ENCODE measurements around the gene TPRG1.

Gene TPRG1

DNA sequence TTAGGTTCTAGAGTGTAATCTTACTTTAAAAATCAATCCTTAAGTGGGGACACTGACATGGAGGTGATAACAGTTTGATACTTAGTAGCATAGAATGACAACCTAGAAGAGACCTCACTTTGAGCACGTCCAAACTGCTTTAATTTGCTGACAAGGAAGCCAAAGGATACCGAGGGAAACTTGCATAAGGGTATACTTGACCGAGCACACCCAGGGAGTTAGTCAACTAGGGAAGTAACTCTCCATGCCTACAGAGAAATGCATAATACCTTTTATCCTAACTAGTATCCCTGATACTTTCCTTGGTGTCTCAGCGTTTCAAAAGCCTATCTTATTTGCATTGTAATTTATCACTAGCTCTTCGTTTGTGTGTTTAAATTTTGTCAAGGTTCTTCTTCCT is 5.5 kb upstream of the TPRG1 start:
- DNase-seq: no peak

DNA sequence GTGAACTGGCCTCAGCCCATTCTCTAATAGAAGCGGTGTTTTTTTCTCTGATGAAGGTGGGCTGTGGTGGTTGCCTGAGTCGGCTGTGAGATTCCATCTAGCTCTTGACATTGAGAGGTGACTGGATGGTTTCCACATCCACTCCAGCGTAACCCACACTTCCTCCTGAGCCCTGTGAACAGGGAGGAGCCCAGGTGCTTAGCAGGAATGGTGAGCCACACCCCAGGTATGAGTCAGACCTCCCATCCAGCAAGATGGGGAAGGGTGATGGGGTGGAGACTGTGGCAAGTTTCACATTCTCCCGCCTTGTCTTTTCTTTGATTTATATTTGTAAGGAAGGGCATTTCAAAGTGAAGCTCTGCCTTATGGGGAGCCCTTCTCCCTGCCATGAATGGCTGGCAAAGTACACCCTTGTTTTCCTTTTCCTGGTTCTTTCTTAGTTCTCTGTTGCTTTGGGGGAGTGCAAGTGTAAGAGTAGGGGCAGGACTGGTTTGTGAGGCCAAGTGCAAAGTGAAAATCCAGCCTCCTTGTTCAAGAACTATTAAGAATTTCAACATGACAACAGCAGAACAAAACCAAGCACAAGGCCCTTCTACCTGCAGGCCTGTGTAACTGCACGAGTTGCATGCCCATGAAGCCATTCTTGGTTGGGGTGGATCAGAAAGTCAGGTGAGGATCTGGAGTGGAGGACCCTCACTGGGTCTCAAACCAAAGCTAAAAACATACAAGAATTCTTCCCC is 4.6 kb upstream of the TPRG1 start:
- no peak for DNase-seq

DNA sequence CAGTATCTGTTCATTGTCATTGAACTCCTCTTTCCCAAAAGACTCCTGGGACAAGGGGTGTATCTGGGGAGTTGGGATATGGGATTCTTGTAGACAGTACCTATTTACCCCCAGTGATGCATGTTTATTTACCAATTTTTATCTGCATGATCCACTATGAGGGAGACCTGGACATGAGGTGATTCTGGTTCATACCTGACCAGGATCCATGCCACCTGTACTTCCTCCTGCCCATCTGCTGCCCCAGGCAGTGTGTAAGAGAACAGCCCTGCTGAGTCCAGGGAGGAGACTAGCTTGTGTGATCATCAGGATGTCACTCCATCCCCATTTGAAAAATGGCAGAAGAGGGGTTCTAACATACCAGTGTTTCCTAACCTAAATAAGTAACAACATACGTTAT is 3.1 kb upstream of the TPRG1 start:
- DNase-seq: no peak

DNA sequence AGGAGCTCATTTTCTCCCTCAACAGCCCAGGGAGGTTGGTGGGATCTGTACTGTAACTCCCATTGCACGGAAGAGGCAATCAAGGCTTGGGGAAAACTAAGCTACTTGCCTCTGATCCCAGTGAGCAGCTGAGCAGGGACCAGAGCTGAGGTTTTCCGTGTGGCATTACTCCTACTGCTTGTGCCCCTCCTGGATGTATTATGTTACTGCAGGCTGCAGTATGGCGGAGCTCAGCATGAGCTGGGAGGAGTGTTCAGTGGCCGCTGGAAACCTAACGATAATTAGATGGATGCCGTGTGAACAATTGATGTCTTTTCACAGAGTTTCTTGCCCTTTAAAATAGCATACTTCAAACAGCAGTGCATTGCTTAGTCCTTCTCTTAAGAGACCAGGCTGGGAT is 2.0 kb upstream of the TPRG1 start:
- no peak for DNase-seq

DNA sequence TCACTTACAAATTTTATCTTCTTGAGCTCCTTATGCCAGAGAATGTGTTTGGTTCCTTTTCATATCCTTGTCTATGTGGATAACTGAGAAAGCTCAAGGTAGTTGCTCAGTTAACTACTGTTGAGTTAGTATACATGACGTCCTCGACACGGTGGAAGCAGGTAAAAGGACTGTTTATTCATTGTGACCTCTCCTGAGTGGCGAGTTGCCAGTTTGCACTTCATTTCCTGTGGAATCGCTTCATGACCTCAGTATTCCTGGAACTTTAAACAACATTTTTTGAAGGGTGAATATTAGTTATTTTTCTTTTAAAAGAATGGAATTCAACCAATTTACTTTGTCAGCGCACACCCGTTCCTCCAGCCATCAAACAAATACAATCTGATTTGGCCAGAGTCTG is 1.2 kb upstream of the TPRG1 start:
- DNase-seq: no peak

DNA sequence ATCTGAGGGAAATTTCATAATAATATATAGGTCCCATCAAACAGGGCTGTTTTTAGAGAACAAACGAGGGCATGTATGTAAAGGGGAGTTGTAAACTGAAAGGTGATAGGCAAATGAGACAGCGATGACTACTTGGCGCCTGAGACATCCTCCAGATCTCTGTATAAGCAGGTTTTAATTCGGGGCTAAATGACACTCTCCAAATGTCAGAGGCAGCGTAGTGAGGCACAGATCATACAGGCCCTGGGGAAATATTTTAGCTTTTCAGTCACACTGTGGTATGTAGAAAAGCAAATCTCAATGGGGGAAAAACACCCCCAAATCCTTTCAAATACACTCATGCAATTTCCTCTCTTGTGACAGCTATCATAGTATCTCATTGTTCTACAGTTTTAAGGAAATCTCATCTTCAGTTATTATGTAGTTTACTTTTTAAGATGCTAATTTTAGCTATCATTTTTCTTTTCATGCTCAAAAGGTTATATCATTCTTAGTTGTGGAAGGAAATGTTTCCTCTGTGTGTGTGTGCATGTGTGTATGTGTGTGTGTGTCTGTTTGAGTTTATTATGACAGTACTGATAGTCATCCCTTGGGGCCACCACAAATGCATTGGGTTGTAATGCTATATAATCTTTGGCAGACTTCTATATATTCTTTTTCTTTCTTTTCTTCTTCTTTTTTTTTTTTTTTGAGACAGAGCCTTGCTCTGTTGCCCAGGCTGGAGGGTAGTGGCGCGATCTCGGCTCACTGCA is 1.1 kb downstream of the TPRG1 start:
- no peak for DNase-seq

DNA sequence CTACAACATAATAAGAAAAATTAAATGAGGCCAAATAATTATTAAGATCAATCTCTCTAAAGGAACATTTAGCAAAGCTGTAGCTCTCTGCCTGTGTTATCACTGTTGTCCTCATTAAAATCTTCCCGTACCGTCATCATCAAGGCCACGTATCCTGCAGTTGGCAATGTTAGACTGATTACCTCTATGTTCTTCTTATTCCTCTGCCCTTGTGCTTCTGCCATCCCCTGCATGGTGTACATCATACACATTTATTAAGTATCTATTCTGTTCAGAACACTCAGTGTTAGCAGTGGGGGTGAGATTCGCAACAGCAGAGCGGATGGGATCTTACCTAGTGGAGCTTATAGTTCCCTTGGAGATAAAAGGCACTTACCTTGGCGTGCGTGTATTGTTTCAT is 12.8 kb downstream of the TPRG1 start:
- DNase-seq: no peak

DNA sequence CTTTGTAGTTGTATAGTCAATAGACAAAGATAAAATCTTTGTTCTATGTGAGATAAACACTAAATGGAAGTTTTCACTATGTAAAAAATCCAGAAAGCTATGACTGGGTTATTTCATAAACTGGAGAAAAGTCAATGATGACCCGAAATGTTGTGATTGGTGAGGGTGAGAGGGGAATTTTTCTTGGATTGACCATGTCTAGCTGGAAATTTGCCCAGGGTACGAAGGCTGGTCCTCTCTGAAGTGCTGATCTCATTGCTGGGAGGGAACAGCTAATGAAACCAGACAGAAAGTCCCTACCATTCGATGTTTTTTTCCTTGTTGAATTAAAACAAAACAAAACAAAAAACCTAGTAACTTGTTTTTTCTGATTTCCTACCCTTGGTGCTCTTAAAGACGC is 14.3 kb downstream of the TPRG1 start:
- no peak for DNase-seq

DNA sequence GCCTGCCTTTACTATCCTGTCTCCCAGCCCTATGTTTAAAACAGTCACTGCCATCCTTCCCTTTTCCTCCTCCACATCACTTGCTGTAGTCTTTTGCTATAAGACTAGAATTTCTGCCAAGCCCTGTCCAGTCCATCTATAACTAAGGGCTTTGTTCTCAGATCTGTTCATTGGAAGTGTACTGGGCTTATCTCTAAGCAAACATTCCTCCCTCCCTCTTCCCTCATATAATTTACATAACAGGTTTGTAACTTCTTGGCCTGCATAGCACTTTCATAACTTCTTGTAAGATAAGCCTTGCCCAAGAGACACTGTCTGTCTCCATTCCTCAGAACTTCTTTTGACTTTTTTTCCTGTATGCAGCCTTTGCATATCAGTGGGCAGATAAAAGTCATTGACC is 16.7 kb downstream of the TPRG1 start:
- no peak for DNase-seq

DNA sequence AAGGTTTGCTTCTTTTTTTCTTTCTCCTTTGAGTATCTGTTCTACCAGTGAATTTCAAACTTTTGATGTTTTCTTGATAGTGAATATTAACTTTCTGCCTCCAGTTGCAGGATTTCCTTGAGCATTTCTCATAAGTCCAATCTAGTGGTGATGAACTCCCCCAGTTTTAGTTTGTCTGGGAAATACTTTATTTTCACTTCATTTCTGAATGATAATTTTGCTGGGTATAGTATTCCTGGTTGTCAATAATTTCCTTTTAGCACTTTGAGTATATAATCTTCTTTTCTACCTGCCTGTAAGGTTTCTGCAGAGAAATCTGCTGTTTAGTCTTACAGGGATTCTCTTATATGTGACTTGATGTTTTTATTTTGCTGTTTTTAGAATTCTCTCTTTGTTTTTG is 21.0 kb downstream of the TPRG1 start:
- no peak for DNase-seq

DNA sequence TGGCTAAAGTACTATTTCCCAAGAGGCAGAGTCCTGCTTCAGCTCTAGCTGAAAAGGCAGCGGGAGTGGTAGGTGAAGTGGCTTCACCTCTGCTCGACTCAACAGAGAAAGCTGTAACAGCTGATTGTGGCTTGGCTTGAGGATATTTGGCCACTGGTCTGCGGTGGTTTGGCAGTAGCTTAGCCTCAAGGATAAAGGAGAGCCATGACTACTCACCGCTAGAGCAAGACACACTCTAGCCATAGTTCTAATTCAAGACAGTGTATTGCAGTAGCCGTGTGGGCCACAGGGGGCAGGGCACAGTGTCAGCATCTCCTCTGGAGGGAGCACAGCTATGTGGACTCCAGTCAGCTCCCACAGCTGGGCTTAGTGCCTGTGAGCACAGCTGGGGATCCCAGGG is 23.5 kb downstream of the TPRG1 start:
- no peak for DNase-seq

DNA sequence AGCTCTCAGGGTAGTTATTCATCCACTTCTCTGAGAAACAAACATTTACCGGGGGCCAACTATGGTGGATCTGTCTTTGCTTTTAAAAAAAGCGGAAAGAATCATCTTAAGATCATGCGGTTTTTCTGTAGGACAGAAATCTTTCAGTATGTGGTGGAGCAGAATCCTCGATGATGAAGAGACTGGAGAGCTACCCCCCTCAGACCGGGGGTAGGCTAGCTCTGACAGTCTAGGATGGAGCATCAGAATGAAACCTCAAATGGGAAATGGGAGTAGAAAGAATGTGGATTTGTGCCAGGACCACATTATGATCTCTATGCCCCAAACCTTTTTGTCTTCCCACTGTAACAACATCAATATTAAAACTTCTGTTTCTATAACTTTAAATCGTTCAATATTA is 30.3 kb downstream of the TPRG1 start:
- no peak for DNase-seq

DNA sequence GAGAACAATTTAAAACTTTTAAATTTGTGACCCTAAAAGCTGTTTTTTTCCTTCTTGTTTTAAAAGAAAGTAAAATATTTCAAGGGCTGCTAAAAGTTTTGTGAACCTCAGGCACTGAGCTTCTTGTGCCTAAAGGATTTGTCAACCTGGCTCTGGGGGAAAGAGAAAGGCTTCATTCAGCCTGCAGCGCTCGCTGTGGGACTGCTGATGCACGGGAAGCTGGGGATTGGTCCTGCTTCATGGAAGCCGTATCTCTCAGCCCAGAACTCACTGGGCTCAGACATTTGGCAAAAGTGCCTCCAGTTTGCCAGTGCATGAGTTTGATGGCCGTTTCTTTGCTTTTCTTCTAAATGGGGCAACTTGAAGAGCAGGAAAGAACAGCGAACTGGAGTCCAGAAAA is 30.8 kb downstream of the TPRG1 start:
- DNase-seq: no peak

DNA sequence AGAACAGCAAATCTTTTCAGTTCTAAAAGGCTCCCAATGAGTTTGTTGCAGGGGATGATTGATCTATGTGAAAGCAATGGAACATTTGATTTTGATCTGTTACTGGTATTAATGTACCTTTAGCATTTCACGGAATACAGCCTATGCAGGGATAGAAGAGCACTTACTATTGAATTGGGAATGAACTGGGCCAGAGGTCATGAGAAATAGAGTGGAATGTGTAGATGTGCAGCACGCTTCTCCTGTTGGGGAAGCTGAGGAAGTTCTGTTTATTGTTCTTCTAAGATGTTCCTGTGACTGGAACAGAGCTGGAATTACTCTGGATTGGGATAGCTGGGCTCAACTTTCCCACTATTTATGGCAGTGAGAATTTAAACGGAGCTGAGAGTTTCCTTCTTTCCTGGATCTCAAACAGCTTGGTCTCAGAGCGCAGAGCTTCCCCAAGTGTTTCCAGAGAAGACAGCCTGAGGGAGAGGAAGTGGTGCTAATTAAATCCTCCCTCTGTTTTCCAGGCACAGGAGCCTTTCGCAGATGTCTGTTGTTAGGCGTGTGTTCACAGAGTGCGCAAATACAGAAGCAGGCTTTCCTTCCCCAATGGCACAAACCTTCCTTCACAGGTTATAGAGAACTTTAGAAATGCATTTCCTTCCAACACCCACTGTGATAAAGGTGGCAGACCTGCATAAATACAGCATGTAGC is 32.5 kb downstream of the TPRG1 start:
- DNase-seq: no peak

DNA sequence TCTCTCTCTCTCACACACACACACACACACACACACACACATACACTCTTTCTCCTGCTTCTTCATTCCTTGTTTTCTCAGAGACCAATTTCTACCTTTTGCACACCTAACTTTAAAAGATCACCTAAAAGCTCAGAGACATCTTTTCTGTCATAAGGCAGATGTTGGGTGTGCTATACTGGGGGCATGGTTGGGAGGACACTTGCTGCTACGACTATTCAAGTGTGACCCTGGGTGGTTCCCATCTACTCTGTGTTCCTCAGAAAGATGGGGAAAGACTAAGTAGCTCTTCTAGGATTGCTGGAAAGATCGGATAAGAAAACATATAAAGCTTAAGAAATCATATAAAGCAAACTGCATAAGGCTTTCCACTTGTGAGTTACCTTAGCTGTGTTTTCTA is 33.2 kb downstream of the TPRG1 start:
- DNase-seq: no peak

DNA sequence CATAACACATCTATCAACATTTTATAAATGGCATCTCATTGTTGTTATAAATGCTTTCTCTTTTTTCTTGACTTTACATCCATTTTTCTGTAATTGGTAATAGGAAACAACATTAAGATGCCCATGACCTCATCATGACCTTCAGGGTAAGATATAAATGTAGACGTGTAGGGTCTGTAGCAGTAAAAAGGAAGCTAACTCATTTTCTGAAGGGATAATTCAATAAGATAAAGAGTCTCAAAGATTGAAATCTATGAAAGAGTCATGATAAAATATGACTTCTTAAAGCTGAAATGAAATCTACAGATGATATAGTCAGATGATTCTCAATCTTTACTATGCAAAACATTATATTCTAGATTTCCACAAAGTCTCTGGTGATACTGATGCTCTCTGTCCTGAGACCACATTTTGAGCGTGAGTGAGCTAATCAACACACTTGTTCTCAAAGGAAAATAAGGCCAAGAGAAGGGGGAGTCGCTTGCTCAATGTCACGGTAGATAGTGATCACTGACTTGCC is 38.5 kb downstream of the TPRG1 start:
- DNase-seq: no peak

DNA sequence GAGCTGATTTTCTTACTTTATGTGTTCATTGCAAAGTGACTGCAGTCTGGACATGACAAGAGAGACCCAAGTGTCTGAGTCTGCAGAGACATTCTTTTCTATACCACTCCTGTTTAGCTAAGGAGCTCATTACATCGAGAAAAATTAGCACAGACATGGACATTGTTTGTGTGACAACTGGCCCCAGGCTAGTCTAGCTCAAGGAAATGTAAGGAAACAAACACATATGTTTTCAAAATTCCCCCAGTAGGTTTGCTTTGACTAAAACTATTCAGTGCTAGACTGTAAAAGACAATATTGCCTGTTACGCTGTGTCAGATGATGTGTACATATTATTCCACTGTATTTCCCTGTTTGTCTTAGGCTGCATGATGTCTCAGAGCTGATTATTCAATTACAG is 40.9 kb downstream of the TPRG1 start:
- DNase-seq: no peak

DNA sequence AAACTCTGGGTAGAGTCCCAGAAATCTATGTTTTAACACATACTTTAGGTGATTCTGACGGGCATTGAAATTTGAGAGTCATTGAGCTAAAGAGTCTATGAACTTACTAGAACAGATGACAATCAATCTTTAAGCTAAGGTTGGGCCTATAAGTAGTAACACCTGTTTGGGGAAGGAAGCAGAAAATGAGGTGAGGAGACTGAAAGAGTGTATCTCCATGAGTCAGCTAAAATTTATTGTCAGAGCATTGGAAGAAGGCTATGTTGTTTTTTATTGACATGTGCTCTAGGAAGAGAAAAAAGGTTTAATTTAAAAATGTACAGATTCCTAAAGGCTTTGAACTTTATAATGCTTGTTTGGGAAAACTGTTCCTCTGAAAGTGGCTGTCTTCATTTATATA is 42.9 kb downstream of the TPRG1 start:
- DNase-seq: no peak

DNA sequence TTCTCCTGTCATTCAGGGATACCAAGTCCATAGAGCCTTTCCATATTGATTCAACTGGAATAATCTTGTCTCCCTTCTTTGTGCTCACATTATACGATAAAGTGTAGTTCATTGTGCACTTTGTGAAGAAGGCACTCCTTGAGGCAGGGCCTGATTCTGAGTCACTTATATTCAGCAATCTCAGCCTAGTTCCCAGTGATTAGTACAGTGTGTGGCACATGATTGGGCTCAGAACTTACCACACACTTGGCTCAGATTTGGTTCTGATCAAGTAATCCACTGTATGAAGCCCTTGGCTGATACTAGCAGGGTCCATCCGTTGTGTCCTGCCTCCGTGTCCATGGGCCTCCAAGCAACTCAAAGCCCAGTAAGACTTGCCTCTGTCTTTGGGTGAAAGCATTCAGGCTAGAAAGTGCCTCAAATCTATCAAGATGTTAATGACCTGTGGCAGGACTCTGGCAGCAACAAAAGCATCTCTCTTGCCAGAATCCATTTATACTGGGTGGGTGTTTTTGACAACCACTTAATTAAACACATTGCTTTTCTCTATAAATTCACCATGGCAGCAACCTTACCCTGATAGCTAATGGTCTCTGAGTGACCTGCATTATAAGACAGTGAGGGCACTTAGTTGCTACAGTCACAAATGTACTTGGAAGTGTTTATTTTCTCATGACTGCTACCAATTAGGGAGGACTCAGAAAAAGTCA is 51.3 kb downstream of the TPRG1 start:
- no peak for DNase-seq

DNA sequence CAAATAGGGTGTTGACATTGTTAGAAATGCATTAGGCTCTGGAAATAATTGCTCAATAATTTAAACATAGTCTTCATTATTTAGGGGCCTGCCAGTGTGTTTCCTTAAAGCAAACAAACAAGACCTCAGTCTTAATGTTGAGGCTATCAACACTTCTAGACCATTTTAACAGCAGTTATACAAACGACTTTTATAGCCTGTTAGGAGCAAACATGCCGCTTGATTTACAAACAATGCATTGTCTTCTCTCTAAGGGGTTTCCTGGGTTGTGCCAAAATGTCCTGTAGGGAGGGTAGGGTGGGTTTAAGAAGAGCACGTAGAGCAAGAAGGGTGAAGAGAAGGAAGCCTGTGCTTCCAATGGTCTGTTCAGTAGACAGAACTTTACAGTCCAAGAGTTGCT is 53.7 kb downstream of the TPRG1 start:
- no peak for DNase-seq

DNA sequence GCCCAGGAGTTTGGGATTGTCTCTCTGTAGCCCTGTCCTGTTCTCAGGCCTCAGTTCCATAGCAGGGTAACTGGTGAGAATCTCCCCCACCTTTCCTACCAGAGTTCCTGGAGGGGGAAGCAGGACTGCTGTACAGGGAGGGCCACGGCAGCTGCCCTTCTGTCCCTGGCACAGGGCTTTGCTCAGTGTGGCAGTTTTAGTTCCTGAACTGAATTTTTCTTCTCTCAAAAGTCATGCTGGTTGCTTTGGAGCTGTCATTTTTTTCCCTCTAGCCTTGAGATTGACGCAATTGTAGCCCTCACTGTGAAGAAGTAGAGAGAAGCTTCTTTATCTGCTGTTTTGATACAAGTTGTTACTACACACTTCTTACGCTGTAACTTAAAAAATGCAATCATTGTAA is 55.5 kb downstream of the TPRG1 start:
- no peak for DNase-seq

DNA sequence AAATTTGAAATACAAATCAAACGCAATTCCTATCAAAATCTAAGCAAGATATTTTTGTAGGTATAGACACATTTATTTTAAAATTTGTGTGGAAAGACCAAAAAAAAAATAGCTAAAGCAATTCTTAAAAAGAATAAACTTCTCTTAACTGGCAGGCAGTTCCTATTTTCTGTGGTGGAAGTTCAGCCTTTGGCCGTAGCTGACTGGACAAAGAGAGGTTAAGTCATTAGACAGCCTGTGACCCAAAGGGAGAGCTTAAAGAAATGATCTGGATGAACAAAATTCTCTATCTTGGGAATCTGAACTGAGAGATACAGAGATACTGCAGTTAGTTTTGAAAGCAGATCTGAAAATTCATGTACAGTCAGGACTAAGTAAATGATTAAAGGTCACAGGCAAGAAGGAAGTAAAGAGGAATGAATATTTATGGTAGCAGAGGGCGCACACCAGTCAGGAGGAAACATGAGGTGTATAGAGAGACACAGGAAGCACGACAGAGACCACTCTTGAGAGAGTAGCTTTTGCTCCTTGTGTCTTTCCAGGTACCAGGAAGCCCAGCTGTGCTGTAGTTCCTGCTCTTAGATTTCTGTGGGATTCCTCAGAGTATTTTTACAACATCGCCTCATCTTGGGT is 57.5 kb downstream of the TPRG1 start:
- DNase-seq: no peak

DNA sequence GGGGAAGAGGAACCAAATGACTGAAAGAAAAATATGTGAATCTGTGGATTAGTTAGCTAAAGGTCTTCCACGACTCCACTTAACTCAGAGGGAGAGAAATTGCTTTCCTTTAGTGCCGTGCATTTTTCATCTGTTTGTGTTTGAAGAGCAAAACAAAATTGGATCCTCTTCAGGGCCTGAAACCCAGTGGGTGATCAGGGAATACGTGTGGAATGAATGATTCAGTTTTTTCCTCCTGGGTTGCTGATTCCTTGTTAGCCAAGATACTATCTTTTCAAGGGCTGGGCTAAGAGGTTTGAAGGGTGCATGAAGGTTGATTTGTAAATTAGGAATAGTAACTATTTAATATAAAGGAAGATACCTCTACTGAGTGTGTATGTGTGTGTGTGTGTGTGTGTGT is 61.0 kb downstream of the TPRG1 start:
- no peak for DNase-seq

Measured in CD4-positive, alpha-beta T cell treated with Interferon gamma for 1 hour (primary cell).